Activated CD4-positive, alpha-beta T cell treated with anti-CD3 and anti-CD28 coated beads, Interleukin-10, Interleukin-2, amounts not matched to agents 100 ng/mL and 50 ng/mL, durations not matched to agents 16 hours and 8 hours (primary cell): ENCODE data around the gene ANKRD55.
"Not testable (repeated sequence)": the region's sequence is repeated elsewhere in the genome, so short reads cannot be mapped to it uniquely, and the experiment has no call there.

Experiments
- DNase-seq: peaks from one replicate; pipeline ENCODE4 v3.0.0-alpha.2; 2020

The ANKRD55 gene

DNA sequence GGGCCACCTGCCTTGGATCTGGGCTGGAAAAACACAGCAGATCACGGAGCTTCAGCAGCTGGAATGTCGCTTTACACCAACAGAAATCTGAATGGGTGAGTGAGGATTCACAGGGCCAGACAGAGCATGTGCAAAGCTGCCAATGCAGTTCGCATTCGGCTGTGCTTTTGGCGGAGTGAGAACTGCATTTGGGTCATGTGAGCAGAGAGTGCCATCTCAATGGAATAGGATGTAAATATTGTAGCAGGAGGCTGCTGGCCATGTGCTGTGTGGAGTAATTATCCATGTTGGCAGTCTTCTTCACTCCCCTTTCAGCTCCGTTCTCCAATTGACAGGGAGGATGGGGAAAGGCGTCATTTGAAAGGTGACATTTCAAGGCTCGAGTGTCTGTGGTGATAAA, at the start of gene ANKRD55:
Gene ANKRD55 (minus strand): TSS at position 101 of the 400 bp plus-strand sequence. CDS start 417 bp downstream, outside the sequence.
- no peak for DNase-seq

DNA sequence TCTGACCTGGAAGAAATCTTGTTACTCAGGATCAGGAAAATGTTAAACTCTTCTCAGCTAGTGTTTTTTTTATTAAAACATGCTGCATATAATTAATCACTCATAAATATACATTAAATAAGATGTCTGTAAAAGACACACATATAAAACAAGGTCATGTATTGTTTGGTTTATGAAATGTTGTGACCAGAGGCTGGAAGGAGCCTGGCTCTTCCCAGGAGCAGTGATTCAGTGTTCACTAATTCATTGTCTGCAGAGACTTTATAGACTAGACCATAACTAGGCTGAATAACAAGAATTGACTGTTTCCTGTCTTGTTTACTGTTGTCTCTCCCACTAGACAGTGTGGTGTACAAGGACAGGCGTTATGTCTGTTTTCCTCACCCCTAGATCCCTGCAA, 49.1 kb upstream of the ANKRD55 start:
- no peak for DNase-seq

DNA sequence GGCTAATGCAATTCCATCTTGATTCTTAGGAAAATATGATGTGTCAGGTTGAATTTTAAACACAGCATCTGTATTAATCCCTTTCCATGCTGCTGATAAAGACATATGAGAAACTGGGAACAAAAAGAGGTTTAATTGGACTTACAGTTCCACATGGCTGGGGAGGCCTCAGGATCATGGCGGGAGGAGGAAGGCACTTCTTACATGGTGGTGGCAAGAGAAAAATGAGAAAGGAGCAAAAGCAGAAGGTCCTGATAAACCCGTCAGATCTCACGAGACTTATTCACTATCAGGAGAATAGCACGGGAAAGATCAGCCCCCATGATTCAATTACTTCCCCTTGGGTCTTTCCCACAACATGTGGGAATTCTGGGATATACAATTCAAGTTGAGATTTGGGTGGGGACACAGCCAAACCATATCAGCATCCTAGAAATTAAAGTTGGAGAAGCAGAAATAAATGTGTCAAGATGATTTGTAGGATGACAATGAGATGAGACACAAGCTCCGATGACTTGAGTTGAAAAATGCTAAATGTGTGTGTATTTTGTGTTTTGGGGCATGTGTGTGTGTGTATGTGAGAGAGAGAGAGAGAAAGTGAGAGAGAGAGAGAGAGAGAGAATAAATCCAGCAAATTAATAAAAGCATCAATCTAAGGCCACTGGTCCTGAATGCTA, 48.5 kb upstream of the ANKRD55 start:
- no peak for DNase-seq

DNA sequence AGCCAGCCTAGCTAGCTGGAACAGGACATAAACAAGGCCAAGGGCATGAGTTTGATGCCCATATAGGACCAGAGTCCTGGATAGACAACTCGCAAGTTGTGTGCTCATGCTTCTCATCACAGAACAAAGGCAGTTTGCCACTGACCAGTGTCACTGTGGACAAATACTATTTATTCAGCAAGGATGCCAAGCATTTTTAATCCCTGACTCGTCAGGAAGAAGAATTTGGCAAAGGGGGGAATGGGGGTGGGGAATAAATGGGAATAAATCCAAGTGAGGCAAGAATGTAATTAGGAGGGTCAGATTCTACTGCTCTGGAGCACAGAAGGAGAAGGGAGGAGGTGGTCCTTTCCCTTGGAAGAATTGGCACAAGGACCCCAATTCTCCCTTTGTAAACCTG, 46.8 kb upstream of the ANKRD55 start:
- DNase-seq, result no peak

DNA sequence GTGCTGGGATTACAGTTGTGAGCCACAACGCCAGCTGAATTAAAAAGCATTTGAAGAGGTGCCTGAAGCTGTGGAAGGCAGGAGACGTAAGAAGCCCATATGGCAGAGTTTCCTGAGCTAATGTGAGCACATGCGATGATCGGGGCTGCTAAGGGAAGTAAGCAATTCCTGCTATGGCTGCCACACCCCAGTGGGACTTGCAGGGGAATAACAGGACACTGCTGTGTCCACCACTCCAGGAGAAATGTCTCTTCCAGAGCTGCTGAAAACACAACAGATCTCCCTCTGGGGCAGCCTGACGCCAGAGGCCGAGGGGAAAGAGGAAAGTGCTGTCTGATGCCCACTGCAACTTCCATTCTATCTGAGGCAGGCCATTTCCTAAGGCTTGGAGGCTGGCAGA, 46.2 kb upstream of the ANKRD55 start:
- DNase-seq, result no peak

DNA sequence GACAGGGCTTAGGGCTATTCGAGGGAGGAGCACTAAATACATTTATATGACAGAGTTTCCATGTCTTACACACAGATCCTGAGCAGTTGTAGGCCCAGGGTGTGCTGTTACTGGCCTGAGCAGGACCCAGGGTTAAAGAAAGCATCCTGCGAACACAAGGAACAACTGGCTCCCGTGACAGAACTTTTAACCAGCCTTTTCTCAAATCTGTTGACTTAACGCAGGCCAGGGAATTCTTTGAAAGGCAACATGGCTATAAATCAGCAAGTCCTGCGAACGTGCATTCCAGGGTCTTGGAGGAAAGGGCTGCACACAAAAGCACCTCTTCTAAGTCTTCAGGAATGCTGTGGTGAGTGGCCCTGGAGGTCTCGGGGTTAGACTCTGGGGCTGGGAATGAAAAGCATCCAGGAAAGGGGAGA, 45.2 kb upstream of the ANKRD55 start:
- DNase-seq, result no peak

DNA sequence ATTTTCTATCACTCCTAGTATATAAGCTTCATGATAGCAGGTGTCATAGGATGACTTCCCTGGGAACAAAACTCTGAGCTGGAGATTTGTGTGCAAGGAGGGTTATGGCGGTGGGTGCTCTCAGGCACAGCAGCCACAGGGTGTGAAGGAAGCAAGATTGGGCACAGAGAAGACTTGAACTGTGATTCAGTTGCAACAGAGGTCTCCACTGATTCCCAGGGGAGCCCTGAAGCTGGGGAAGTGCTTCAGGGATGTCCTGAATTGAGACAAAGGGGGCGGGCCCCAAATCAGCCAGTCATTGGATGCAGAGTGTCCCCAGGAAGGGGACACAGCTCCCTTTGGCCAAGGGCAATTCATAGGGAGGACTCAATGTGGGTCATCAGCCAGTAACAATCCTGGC, 44.4 kb upstream of the ANKRD55 start:
- DNase-seq, result no peak

DNA sequence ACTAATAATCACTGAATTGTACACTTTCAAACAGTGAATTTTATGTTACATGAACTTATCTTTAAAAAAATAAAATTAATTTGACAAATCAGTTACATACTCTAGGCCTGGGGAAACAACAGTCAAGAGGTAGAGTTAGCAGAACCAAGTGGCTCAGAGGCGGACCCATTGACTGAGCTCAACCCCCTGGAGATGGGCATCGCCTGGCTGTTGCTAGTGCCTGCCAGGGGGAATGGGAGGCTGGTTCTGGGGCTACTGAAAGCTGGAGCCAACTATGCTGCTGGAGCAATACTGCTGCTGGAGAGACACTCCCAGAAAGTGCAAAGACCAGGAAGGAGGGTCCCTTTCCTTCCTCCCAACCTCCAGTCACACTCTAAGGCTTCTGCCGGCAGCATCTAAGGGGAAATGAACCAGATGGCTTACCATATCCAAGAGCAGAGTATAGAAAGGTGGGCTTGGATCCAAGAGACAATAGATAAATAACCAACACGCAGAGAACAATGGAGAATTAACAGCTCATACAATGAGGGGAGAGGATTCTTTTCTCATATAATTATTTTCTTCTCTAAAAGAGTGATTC, 40.3 kb upstream of the ANKRD55 start:
- no peak for DNase-seq

DNA sequence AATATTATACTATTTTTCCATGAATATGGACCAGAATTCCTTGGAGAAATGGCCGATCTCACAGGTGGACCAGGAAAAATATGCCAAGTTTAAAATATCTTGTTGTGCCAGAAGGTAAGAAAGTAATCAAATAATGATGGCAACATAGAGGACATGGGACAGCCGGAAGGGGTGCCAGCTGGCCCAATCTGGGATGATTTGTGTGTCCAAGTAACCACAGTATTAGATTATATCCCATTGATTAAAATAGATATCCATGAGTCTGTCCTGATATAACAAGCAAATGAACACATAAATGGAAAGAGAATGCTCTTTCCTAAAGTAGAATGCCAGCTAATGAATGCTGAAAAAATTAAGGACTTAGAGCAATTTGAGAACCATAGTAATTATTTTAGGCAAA, 39.6 kb upstream of the ANKRD55 start:
- no peak for DNase-seq

DNA sequence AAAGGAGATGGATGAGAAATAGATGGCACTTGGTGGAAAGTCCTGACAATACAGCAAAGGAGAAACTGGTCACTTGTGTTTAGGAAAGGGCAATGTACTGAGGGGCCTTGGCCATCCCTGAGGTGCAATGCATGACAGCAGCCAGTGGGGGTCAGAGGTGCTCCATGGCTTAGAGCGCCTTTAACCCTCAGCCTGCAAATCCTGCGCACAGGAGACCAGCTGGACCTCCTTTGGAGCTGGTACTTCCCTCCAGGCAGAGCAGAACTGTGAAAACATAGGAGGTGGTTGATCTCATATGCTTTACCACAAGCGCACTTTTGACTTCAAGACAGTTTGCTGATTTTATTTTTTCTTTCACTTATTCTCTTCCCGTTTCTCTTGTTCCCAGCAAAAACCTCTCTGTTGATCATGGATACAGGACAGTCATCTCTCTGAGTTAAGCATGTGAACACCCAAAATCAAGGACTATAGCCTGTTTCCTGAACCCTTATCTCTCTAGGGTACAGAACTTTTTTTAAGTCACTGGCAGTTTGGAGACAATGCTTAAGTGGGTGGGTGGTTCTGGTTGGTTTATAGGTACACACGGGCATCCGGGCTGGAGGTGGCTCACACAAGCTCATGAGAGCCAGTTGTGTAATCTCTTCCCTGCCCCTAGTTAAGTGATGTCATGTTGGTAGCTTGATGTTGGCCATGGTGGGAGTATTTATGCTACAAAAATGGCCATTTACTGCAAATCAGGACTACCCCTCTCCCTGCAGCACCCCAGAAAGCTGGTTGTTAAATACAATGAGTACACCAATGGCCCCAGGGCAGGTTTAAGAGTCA, 37.6 kb upstream of the ANKRD55 start:
- peak; percentile 81 for DNase-seq

DNA sequence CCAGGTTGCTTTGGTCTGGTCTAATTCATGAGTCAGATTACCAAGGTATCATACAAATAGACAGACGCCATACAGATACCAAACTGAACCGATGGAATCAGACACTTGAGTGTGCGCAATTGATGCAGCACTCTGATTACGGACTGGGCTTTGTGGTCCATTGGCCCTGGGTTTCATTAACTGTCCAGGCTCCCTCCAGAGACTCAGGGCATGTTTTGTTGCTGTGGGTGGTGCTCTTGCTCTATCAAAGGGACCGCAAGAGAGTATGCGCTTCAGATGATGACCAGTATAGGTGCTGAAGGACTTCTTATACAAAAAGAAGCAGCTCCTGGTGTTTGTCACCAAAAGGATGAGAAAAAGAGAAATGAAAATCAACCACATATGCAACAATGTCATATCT, 36.9 kb upstream of the ANKRD55 start:
- peak; percentile 16 for DNase-seq

DNA sequence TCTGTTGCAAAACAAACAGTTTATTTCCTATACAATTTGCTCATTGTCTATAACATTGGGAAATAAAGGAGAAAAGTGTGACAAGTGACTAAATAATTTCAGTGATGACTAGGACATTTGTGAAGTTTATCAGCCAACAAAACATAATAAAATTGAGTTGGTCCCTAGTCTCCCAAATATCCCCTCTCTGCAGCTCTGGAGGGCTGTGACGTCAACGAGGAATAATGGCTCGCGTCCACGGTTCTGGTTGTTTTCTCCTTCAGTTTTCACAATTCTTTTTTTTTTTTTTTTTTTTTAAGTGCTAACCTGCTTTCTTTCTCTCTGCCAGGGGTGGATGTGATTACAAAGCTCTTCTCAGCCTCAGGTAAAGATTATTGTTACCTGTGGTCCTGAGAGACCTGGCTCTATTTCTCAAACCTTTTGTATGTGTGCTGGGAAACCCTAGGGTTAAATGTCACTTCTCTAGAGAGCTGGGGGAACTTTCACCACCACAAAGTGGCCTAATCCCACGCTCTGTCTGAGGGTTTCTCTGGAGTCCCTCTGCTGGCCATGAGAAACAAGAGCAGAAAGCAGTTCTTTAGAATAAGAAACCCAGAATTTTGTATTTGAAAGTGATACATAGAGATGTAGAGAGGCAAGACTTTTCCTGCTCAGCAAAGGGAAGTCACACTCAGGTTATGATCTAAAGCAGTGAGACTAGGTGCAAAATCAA, 36.2 kb upstream of the ANKRD55 start:
- DNase-seq, result peak; percentile 39

DNA sequence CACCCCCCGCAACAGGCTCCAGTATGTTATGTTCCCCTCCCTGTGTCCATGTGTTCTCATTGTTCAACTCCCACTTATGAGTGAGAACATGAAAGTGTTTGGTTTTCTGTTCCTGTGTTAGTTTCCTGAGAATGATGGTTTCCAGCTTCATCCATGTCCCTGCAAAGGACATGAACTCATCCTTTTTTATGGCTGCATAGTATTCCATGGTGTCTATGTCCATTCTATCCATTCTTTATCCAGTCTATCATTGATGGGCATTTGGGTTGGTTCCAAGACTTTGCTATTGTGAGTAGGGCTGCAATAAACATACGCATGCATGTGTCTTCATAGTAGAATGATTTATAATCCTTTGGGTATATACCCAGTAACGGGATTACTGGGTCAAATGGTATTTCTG, 35.6 kb upstream of the ANKRD55 start:
- not testable (repeated sequence) for DNase-seq

DNA sequence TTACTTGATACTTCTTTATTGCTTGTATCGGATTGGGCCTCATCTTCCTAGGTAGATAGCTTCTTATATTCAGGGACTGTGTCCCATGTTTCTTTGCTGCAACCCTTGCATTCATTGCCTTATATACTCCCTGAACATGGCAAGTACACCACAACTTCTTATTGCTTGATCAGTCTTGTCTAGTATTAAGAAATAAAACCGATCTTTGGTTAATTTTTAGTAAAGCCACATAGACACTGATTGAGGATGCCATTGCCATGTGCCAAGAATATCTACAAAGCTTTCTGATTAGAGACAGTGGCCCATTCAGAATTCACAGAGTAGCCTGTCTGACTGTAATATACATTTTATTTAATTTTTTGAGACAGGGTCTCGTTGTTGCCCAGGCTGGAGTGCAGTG, 34.7 kb upstream of the ANKRD55 start:
- no peak for DNase-seq

DNA sequence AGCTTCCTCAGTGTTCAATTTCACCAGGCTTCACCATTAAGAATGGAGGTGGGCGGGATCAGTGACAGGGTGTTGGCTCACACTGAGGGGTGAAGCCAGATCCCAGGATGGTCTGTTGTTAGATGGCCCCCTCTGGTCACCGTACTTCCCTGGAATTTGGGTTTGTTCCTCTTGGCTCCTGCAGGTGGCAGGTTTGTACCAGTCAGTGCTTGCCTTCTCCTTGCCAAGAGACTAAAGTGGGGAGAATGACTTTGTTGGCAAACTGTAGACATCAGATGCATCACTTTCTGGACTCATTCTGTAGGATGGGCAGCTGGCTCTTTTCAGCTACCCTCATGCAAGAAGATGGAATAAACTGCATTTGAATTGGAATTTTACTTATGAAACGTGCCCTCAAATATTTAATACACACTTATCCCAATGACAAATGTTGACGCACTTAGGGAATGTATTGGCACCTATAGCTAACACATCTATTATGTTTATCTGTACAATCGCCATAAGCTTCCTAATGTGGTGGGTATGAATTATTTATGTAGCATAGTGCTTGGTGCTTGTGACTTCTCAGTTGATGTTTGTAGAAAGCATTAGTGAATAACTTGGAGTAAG, 31.4 kb upstream of the ANKRD55 start:
- peak; percentile 22 for DNase-seq

DNA sequence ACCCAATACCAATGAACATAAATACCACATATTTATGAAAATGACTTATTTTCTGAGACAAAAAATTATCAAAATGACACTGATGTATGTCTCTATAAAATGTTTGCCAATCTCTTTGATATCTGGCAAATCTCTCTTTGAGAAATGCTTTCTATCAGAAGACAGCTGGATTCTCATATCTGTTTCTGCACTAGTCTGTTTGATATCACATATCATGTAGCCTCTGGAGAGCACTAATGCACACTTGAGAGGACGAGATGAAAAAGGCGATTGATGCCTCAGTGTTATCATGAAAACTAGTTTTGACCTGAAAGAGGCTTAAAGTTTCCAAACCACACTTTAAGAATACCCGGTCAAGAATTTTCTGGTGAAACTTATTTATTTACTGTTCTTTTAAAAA, 29.1 kb upstream of the ANKRD55 start:
- no peak for DNase-seq

DNA sequence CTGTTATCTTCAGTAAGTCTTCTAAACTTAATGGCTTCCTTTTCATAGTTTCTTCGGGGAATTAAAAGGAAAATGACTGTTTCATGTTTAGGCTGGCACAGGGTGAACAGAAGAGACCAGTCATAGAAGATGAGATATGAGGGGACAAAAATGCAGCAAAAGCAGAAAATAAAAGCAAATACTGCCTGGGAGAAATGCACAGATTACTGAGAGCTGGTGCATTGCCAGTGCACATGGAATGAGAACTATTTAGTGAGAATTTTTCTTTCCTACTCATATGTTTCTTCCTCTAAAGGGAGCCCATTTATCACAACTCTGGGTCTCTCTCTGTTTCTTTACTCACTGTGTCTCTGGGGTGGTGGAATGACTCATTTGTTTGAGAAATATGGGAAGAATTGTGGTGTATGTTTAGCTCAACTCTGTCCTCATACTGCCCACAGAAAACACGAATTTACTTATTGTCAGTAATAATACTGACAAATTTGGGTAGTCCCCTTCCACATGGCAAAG, 25.9 kb upstream of the ANKRD55 start:
- DNase-seq, result peak; percentile 90

DNA sequence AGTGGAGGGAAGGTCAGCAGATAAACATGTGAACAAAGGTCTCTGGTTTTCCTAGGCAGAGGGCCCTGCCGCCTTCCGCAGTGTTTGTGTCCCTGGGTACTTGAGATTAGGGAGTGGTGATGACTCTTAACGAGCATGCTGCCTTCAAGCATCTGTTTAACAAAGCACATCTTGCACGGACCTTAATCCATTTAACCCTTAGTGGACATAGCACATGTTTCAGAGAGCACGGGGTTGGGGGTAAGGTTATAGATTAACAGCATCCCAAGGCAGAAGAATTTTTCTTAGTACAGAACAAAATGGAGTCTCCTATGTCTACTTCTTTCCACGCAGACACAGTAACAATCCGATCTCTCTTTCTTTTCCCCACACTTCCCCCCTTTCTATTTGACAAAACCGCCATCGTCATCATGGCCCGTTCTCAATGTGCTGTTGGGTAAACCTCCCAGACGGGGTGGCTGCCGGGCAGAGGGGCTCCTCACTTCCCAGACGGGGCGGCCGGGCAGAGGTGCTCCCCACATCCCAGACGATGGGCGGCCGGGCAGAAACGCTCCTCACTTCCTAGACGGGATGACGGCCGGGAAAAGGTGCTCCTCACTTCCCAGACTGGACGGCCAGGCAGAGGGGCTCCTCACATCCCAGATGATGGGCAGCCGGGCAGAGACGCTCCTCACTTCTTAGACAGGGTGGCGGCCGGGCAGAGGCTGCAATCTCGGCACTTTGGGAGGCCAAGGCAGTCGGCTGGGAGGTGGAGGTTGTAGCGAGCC, 24.8 kb upstream of the ANKRD55 start:
- not testable (repeated sequence) for DNase-seq

DNA sequence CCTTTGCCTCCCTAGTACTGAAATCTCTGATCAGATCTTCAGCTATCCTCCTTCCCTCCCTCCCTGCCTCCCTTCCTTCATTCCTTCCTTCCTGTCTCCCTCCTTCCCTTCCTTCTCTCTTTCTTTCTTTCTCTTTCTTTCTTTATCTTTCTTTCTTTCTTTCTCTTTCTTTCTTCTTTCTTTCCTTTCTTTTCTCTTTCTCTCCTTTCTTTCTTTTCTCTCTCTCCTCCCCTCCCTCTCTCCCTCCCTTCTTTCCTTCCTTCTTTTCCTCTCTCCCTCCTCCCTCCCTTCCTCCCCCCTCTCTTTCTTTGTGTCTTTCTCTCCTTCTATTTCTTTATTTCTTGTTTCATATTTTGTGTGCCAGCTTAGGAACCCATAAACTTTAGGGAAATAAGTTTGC, 23.9 kb upstream of the ANKRD55 start:
- DNase-seq, result no peak

DNA sequence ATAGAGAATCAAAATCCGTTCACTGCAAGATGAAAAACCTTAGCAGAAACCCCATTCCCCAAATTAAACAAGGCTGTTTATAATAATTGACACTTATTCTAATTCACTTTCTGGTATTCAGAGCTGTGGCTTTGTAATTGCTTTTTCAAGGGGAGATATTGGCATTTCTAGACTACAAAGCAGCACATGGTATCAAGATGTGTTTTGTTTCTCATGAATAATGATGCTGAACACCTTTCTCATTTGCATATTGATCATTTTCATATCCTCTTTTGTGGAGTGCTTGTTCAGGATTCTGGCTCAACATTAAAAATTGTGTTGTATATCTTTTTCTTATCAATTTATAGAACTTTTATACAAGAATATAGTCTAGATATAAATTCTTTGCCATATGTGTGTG, 22.4 kb upstream of the ANKRD55 start:
- no peak for DNase-seq

DNA sequence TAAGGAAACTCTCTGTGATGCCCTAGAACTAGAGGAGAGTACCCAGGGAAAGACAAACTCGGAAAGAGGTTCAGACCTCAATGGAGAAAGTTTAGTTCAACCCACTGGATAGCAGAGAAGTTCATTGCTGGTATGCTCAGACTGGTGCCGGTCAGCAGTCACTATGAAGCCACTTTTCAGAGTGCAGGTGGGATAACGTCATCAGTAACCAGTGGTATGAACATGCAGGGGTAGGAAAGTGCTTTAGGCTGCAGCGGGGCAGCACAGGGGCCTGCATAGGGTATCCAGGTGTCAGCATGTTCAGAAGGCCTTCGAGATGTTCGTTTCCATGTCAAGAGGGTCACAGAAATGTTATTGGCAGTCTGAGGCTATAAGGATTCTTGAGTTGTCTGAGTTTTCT, 20.8 kb upstream of the ANKRD55 start:
- no peak for DNase-seq

DNA sequence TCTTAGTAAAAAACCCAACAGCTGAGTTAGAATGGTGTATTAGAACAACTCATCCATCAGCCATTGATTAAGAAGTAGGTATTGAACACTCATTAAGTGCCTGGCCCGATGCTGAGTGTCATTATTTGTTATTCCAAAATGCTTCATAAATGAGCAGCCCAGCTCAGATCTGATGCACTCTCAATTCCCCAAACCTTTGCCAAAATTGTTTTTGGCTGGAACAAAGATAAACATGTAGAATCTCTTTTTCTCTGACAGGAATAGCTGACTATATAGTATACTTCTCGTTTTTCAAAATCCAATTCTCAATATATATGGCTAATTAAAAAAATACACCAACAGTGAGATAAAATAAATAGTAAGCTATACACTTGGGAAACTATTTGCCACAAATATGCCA, 20.0 kb upstream of the ANKRD55 start:
- DNase-seq, result no peak
